K562 (cell line): Measurements from ENCODE around the gene ARL10. TPM values are rescaled to one million over a fixed set of nuclear protein-coding genes. Genes with fewer than 3 reads are reported as not detected.

Source experiments
- RREB1 ChIP-seq: fragments of 250-450 bp; sonication (Bioruptor Pico); IDR thresholded peaks from 2 replicates; pipeline ENCODE4 v1.4.0; 2020
- THRA ChIP-seq: fragments of 450-650 bp; IDR thresholded peaks from 2 replicates; pipeline ENCODE4 v1.6.1; 2017; ENCODE audit warnings: mild to moderate bottlenecking, moderate library complexity
- ZFP36 ChIP-seq: fragments of 150-350 bp; IDR thresholded peaks from 2 replicates; pipeline ENCODE4 v1.6.1; 2018; ENCODE audit warnings: low read length, low read depth; ENCODE audit not compliant: partially characterized antibody
- polyA plus RNA-seq, 8 experiments: library from polyadenylated mRNA; depleted of rRNA in 4 of 8; stranded (reverse) in 5 of 8; unstranded in 3 of 8; fragments of >200 nt; fragmentation: Nextera tagmentation in 2 of 8; fragmentation: Illumina TruSeq in 1 of 8; extraction: Ambion mirVana in 2 of 8; extraction: Trizol in 1 of 8; gene quantifications; 2 replicates each; pipeline versions ENCODE4 v1.2.1 to v1.2.3, GENCODE V29; 2011 to 2014; ENCODE audit warnings: inconsistent platforms in 1 of 8, missing spikeins in 1 of 8
- total RNA-seq, 7 experiments: library from RNA; depleted of rRNA in 6 of 7; stranded (reverse); fragments of >200 nt in 6 of 7; fragmentation: Illumina TruSeq in 2 of 7; extraction: Trizol in 2 of 7; gene quantifications; 2 replicates each; pipeline versions ENCODE4 v1.2.1 to v1.2.3, GENCODE V29; 2011 to 2021; ENCODE audit warnings: low replicate concordance in 1 of 7

The ARL10 gene
- total and polyA plus RNA-seq, 9 of the 15 experiments (the other 6 are each of a cell fraction or from before 2014, with no cell fraction given) = under 0.01 to 0.40 (median 0.34) TPM; not detected in 3

- TF ChIP-seq RREB1 = no peak
- TF ChIP-seq THRA = no peak
- TF ChIP-seq ZFP36 = peak; percentile 53
Observed at GRCh38 chr5:176397736-176398420, 32.6 kb downstream of the ARL10 start (continued).
